ENCODE results near the gene TBC1D4. TPM values are rescaled to one million over a fixed set of nuclear protein-coding genes. Genes with fewer than 3 reads are reported as not detected.

The TBC1D4 gene
- total RNA-seq, 1 donor from 2014 or later: 25.6 TPM

GRCh38 chr13:75393839-75394520, 88.0 kb downstream of the TBC1D4 start:
- H3K79me2 ChIP-seq (ENCODE audit: insufficient read depth, low read length): no peaks in the 10 kb centered on the region

GRCh38 chr13:75391432-75392100, 90.4 kb downstream of the TBC1D4 start:
- H3K9me3 Mint-ChIP-seq (ENCODE audit: unreplicated experiment): no peaks in the 10 kb centered on the region
- FAIRE-seq: no peak
- H3K36me3 Mint-ChIP-seq (ENCODE audit: low read depth, unreplicated experiment): no peaks in the 10 kb centered on the region
- no peak overlapping the region for H3K9ac ChIP-seq (ENCODE audit: low read length)
- no peaks in the 10 kb centered on the region for H3K27me3 Mint-ChIP-seq (ENCODE audit: low read depth, unreplicated experiment)
- peaks cover 9% of the 10 kb centered on the region for H3K4me1 Mint-ChIP-seq (ENCODE audit: low read depth, unreplicated experiment)
- no peak for TF ChIP-seq EZH2 (IDR thresholded peaks at IDR 0.05; ENCODE audit: insufficient read depth, low read length)
- TF ChIP-seq, protein P1, sequence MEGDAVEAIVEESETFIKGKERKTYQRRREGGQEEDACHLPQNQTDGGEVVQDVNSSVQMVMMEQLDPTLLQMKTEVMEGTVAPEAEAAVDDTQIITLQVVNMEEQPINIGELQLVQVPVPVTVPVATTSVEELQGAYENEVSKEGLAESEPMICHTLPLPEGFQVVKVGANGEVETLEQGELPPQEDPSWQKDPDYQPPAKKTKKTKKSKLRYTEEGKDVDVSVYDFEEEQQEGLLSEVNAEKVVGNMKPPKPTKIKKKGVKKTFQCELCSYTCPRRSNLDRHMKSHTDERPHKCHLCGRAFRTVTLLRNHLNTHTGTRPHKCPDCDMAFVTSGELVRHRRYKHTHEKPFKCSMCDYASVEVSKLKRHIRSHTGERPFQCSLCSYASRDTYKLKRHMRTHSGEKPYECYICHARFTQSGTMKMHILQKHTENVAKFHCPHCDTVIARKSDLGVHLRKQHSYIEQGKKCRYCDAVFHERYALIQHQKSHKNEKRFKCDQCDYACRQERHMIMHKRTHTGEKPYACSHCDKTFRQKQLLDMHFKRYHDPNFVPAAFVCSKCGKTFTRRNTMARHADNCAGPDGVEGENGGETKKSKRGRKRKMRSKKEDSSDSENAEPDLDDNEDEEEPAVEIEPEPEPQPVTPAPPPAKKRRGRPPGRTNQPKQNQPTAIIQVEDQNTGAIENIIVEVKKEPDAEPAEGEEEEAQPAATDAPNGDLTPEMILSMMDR (IDR thresholded peaks at IDR 0.05; ENCODE audit: insufficient read depth, low read depth, low read length): no peak
- H3K9me3 ChIP-seq (ENCODE audit: insufficient read depth, low read depth, low read length): no peaks in the 10 kb centered on the region
- H3K27me3 ChIP-seq (ENCODE audit: insufficient read depth, low read length): no peaks in the 10 kb centered on the region
- H4K20me1 ChIP-seq (ENCODE audit: insufficient read depth, low read length): peaks cover 16% of the 10 kb centered on the region
- no peaks in the 10 kb centered on the region for H3K36me3 ChIP-seq (ENCODE audit: insufficient read depth, low read length)
- no peak overlapping the region for H3K4me3 ChIP-seq (ENCODE audit: insufficient read depth, low read depth, low read length)
- H3K4me2 ChIP-seq (ENCODE audit: low read length): no peak overlapping the region
- no peak overlapping the region for H2AFZ ChIP-seq (ENCODE audit: low read depth, low read length)
- no peaks in the 10 kb centered on the region for H3K4me1 ChIP-seq (ENCODE audit: insufficient read depth, low read length)
- H3K27ac Mint-ChIP-seq (ENCODE audit: unreplicated experiment): no peak overlapping the region
- no peak for DNase-seq (ENCODE audit: low read depth)
- H3K79me2 ChIP-seq (ENCODE audit: insufficient read depth, low read length): no peaks in the 10 kb centered on the region
- H3K27ac ChIP-seq (ENCODE audit: low read depth, low read length): no peak overlapping the region
- no peak overlapping the region for H3K4me3 Mint-ChIP-seq (ENCODE audit: unreplicated experiment)

More at GRCh38 chr13:75393839-75394520, 88.0 kb downstream of the TBC1D4 start:
- Mint-ChIP-seq H3K36me3 (ENCODE audit: low read depth, unreplicated experiment) (peaks cover 2% of the 10 kb centered on the region), H3K27ac (ENCODE audit: unreplicated experiment) (no peak overlapping the region), H3K4me1 (ENCODE audit: low read depth, unreplicated experiment) (no peaks in the 10 kb centered on the region), H3K27me3 (ENCODE audit: low read depth, unreplicated experiment) (no peaks in the 10 kb centered on the region), H3K4me3 (ENCODE audit: unreplicated experiment) (no peak overlapping the region), H3K9me3 (ENCODE audit: unreplicated experiment) (peaks cover 7% of the 10 kb centered on the region)
- no peak overlapping the region for H3K4me2 ChIP-seq (ENCODE audit: low read length)
- DNase-seq (ENCODE audit: low read depth): no peak
- no peak overlapping the region for H3K4me3 ChIP-seq (ENCODE audit: insufficient read depth, low read depth, low read length)
- H2AFZ ChIP-seq (ENCODE audit: low read depth, low read length): no peak overlapping the region
- H3K27me3 ChIP-seq (ENCODE audit: insufficient read depth, low read length): no peaks in the 10 kb centered on the region
- no peaks in the 10 kb centered on the region for H3K9me3 ChIP-seq (ENCODE audit: insufficient read depth, low read depth, low read length)
- no peaks in the 10 kb centered on the region for H3K4me1 ChIP-seq (ENCODE audit: insufficient read depth, low read length)
- no peak overlapping the region for H3K27ac ChIP-seq (ENCODE audit: low read depth, low read length)
- H4K20me1 ChIP-seq (ENCODE audit: insufficient read depth, low read length): peaks cover 16% of the 10 kb centered on the region
- FAIRE-seq: no peak
- H3K36me3 ChIP-seq (ENCODE audit: insufficient read depth, low read length): no peaks in the 10 kb centered on the region
- no peak overlapping the region for H3K9ac ChIP-seq (ENCODE audit: low read length)
- TF ChIP-seq EZH2 (IDR thresholded peaks at IDR 0.05; ENCODE audit: insufficient read depth, low read length): no peak
- TF ChIP-seq, protein P1 (IDR thresholded peaks at IDR 0.05; ENCODE audit: insufficient read depth, low read depth, low read length): no peak

- Histone ChIP-seq H3K79me2 (ENCODE audit: insufficient read depth, low read length) (no peaks in the 10 kb centered on the region), H2AFZ (ENCODE audit: low read depth, low read length) (no peak overlapping the region), H3K36me3 (ENCODE audit: insufficient read depth, low read length) (no peaks in the 10 kb centered on the region), H3K4me2 (ENCODE audit: low read length) (no peak overlapping the region), H3K9ac (ENCODE audit: low read length) (no peak overlapping the region), H3K27me3 (ENCODE audit: insufficient read depth, low read length) (no peaks in the 10 kb centered on the region), H3K4me1 (ENCODE audit: insufficient read depth, low read length) (no peaks in the 10 kb centered on the region), H4K20me1 (ENCODE audit: insufficient read depth, low read length) (peaks cover 16% of the 10 kb centered on the region), H3K9me3 (ENCODE audit: insufficient read depth, low read depth, low read length) (no peaks in the 10 kb centered on the region), H3K27ac (ENCODE audit: low read depth, low read length) (no peak overlapping the region), H3K4me3 (ENCODE audit: insufficient read depth, low read depth, low read length) (no peak overlapping the region)
- peaks cover 9% of the 10 kb centered on the region for H3K4me1 Mint-ChIP-seq (ENCODE audit: low read depth, unreplicated experiment)
- TF ChIP-seq EZH2 (IDR thresholded peaks at IDR 0.05; ENCODE audit: insufficient read depth, low read length): no peak
- TF ChIP-seq, protein P1 (IDR thresholded peaks at IDR 0.05; ENCODE audit: insufficient read depth, low read depth, low read length): no peak
- no peaks in the 10 kb centered on the region for H3K36me3 Mint-ChIP-seq (ENCODE audit: low read depth, unreplicated experiment)
- no peaks in the 10 kb centered on the region for H3K27me3 Mint-ChIP-seq (ENCODE audit: low read depth, unreplicated experiment)
- no peak overlapping the region for H3K4me3 Mint-ChIP-seq (ENCODE audit: unreplicated experiment)
- no peaks in the 10 kb centered on the region for H3K9me3 Mint-ChIP-seq (ENCODE audit: unreplicated experiment)
- H3K27ac Mint-ChIP-seq (ENCODE audit: unreplicated experiment): no peak overlapping the region
- DNase-seq (ENCODE audit: low read depth): no peak
- no peak for FAIRE-seq
Observed at GRCh38 chr13:75390229-75390628, 91.7 kb downstream of the TBC1D4 start.

Measured in astrocyte (in vitro differentiated cells and primary cell).